GM18868 (cell line): ENCODE data around the gene TTLL12.
"Not testable (repeated sequence)": the region's sequence is repeated elsewhere in the genome, so short reads cannot be mapped to it uniquely, and the experiment has no call there.

Experiments
- ATAC-seq: cut with Tn5 transposase; IDR thresholded peaks from one replicate; pipeline ENCODE4 v1.9.1; 2021; ENCODE audit warnings: mild to moderate bottlenecking, moderate library complexity; ENCODE audit not compliant: unreplicated experiment

The TTLL12 gene

DNA sequence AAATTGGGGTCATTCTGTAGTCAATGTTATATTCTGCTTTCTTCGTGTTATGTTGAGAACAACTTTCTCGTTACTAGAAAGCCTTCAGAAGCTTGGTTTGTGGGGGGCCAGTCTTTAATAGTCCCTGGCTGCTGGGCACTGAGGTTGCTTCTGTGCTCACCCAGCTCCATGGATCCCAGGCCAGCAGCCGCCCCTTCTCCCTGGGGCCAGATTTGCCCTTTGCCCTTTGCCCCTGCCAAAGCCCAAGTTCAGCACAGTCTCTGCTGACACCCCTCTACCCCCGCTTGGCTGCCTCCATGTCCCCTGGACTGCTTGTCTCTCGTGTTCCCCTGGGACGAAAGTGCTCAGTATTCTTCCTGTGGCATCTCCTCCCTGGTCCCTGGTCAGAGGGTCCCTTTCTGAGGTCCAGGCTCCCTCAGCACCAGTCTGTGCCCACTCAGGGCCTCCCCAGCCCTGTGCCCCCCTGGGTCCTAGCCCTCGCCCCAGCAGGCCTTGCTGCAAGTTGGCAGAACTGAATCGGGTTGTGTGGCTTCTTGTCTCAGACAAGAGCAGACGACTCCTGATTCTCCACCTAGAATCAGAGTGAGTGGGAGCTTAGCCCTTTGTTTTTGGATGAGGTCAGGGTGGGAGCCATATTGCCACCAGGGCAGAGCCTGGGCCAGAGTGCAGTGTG lies 28.9 kb downstream of the TTLL12 start:
- no peak for ATAC-seq

DNA sequence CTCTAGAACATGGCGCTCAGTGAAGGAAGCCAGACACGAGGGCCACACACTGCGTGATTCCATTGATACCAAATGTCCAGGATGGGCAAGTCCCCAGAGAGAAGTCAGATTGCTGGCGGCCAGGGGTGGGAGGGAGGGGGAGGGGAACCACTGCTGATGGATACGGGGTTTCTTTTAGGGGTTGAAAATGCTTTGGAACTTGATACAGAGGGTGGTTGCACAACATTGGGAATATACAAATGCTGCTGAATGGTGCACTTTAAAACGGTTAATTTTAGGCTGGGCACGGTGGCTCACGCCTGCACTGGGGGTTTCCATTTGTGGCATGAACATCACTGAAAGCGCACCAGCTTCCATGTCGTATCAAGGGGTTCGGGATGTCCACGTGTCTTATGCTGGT lies 30.5 kb downstream of the TTLL12 start:
- no peak for ATAC-seq

DNA sequence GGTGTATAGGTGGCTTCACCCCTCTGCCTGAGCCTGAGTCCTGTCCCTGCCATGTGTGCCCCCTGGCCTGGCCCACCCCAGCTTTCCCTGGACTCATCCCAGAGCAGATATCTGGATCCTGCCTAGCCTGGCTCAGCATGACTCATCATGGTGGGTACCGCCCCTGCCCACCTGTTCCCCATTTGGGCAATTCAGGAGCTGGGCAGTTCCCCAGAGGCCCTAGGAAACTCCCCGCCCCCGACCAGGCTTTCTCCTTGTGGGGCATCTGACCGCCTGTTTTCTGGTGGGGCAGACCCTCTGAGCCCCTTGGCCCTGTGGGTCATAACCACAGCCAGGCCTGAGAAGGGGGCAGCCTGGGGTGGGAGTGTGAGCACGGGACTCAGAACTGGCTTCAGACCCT lies 31.1 kb downstream of the TTLL12 start:
- ATAC-seq = no peak

DNA sequence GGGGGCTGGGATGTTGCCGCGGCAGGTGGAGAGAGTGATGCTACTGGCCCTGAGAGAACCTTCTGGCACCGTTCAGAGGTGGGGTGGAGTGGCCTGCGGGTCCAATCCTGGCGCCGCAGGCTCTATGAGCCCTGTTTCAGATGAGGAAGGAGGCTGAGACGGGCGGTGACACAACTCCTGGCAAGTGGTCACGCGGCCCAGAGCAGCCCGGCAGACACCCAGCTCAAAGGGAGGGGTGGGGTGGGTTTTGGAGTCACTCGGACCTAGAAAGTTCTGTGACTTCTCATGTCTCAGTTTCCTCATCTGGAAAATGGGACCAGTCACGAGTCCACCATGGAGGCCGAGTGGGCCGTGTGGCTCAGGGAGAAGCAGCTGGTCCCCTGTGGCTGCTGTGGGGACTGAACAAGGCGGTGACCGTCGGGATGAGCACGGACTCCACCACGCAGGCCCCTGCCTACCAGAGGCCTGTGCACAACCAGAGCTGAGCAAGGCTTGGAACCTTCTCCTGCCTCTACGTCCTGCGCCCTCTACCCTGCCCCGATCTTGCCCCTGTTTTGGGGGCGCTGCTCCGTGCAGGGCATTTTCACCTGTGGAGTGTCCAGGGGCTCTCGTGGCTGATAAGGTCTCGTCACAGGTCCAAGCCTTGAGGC lies 31.9 kb downstream of the TTLL12 start:
- ATAC-seq = no peak

DNA sequence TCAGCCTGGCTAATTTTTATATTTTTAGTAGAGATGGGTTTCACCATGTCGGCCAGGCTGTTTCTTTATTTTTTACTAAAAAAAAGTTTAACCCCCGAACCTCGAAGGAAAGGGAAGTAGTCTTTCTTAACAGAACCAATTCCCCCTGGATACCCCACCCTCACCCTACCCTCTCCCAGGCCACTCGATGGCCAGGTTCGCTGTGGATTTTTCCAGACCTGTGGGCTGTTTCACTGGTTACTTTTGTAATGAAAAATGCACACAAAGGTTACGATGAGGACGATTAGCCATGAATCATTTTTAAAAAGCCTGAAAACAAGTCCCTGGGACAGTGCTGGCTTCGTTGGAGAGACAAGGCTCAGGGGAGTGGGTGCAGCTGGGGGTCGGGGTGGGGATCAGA lies 33.0 kb downstream of the TTLL12 start:
- ATAC-seq = no peak

- peak; percentile 40 for ATAC-seq
Measured at GRCh38 chr22:43152357-43153071, 34.4 kb downstream of the TTLL12 start.

DNA sequence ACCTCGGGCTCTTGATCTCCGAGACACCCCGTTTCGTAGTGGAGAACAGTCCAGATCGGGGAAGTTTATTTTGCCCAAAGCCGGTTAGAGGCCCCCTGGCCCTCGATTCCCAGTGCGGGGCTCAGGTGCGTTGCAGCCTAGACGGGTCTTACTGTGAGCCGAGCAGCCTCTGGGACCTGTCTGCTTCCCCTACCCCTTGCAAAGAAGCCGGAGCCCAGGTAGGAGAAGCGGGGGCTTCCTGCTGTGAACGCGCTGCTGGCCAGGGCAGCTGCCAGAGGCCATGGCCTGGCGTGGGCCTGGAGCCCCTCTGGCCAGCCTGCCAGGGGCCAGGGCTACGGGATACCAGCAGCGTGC lies 35.0 kb downstream of the TTLL12 start:
- no peak for ATAC-seq

- ATAC-seq = no peak
Measured at GRCh38 chr22:43151251-43152002, 35.5 kb downstream of the TTLL12 start, which contains the start of gene TSPO. Gene TSPO, plus strand, starts transcription at chr22:43151559. Its CDS starts 7,680 bp downstream, at chr22:43159239.

- no peak for ATAC-seq
Measured at GRCh38 chr22:43150731-43151206, 36.2 kb downstream of the TTLL12 start.

GRCh38 chr22:43148581-43148980 lies 38.4 kb downstream of the TTLL12 start:
- no peak for ATAC-seq

DNA sequence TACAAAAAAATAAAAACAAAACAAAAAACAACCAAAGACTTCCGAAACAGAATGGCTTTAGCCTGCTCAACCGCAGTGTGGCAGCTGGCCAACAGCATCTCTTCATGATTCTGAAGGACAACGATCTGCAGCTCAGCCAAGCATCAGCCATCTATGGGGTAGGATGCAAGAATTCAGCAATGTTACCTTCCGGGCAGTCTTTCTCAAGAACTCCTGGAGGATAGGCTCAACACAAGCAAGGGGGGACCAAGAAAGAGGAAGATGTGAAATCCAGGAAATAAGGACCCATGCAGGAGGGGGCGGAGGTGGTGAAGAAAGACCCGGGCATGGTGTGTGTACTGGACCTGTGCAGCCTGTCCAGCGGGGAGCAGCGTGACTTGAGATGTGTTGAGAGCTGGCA lies 39.1 kb downstream of the TTLL12 start:
- no peak for ATAC-seq

- not testable (repeated sequence) for ATAC-seq
Measured at GRCh38 chr22:43146332-43146731, 40.6 kb downstream of the TTLL12 start.

DNA sequence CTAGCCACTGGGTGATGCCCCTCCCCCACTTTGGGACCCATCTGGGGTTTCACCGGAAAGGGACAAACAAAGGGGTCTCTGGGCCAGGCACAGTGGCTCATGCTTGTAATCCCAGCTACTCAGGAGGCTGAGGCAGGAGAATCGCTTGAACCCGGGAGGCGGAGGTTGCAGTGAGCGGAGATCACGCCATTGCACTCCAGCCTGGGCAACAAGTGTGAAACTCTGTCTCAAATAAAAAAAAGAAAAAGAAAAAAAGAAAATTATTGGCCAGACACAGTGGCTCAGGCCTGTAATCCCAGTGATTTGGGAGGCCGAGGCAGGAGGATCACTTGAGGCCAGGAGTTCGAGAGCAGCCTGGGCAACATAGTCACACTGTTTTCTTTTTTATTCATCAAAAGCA lies 41.6 kb downstream of the TTLL12 start:
- not testable (repeated sequence) for ATAC-seq

- no peak for ATAC-seq
Measured at GRCh38 chr22:43144949-43145348, 42.0 kb downstream of the TTLL12 start.

DNA sequence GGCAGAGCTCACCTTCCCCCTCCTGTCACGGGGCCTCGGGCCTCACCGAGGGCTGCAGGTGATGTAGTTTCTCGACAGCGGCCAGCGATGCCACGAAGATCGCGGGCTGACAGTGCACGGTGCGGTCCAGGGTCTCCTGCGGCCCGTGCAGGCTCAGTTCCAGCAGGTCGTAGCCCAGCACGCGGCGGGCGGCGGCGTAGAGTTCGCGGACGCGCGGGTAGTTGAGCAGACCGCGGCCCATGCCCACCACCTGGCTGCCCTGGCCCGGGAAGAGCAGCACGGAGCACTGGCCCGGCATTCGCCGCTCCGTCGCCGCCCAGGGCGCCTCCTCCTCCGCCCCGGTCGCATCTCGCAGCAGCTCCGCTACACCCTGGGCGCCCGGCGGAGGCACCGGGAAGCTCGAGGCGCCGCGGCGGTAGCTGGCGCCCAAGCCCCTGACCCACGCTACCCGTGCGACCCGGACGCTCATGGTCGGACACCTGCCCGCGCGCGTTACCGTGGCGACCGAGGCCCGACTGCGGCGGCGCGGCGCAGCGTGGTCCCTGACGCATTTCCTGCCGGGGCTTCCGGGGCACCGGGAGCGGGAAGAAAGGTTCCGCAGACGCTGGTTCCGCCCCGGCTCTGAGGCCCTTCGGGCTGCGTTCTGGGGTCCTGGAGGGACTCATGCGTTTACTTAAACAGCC lies 43.9 kb downstream of the TTLL12 start, which contains the start of gene MCAT:
TSS of gene MCAT (minus strand) at position 519 of the 683 bp plus-strand sequence. CDS start at position 469, 50 bp downstream.
- peak; percentile 78 for ATAC-seq

- no peak for ATAC-seq
Measured at GRCh38 chr22:43136801-43137200, 50.1 kb downstream of the TTLL12 start.

DNA sequence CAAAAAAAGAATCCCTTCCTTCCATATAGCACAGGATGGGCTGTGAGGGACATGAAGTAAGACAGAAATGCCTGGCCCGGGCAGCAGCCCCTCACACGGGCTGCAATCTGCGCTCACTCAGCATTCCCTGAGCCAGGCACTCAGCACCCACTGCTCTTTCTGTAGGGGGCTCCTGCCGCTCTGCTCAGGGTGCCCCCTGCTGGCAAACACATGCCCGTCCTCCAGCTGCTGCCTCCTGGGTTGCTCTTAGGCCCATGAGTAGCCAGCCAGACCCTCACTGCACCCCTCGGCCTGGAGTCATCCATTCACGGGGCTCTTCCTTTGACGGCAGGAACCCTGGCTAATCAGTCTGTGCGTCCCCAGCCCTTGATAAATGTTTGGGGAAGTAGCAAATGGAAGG lies 50.7 kb downstream of the TTLL12 start:
- no peak for ATAC-seq

DNA sequence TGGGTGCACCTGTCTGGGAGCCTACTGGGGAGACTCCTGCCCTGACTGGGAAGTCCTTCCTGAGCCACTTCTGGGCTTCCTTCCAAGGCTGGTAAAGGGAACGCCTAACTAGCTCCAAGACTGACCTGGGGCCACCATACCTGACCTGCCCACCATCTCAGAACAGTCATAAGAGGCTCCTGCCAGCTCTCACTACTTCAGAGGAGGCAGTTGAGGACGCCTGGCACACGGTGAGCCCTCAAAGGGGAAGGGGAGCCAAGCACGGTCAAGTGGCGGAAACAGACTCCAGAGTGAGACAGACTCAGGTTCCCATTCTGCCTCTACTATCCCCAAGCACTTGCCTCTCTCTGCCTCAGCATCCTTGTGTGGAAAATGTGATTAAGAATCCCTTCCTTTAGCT lies 51.4 kb downstream of the TTLL12 start:
- ATAC-seq = no peak

- ATAC-seq = no peak
Measured at GRCh38 chr22:43134553-43134952, 52.4 kb downstream of the TTLL12 start.

GRCh38 chr22:43133401-43133800 lies 53.5 kb downstream of the TTLL12 start:
- ATAC-seq = no peak
